ENCODE measurements around the gene TAF15. TPM values are rescaled to one million over a fixed set of nuclear protein-coding genes. Genes with fewer than 3 reads are reported as not detected.

The TAF15 gene
- polyA plus RNA-seq, 1 donor (not counting 4 experiments of a cell fraction or from before 2014, with no cell fraction given) = 101 TPM

GRCh38 chr17:35892091-35893035, 83.1 kb downstream of the TAF15 start:
- no peaks in the 10 kb centered on the region for H3K79me2 ChIP-seq (ENCODE audit: control insufficient read depth, insufficient read depth, low read length)
- no peak overlapping the region for H3K4me3 ChIP-seq (ENCODE audit: control insufficient read depth in 2 of 3, extremely low read depth in 1 of 3, insufficient read depth in 2 of 3, low read depth in 1 of 3, low read length in 3 of 3)
- no peak overlapping the region for H3K27ac ChIP-seq (ENCODE audit: control insufficient read depth, insufficient read depth, low read length)
- no peak for FAIRE-seq
- no peak for DNase-seq (ENCODE audit: low read depth, low spot score)
- H3K9ac ChIP-seq (ENCODE audit: control insufficient read depth, extremely low read depth, insufficient read depth, low read length) = no peak overlapping the region
- no peak for TF ChIP-seq EZH2 (IDR thresholded peaks at IDR 0.05; ENCODE audit: low read length)
- no peaks in the 10 kb centered on the region for H4K20me1 ChIP-seq (ENCODE audit: control insufficient read depth, extremely low read depth, insufficient read depth, low read length)
- no peak overlapping the region for H3K4me2 ChIP-seq (ENCODE audit: control insufficient read depth, extremely low read depth, insufficient read depth, low read depth, low read length)
- dilution Hi-C loops (cut with MboI; ENCODE audit: extremely low pct_ligation_motif_present, low sequenced_read_pairs) = no loop called here
- H3K9me3 ChIP-seq (ENCODE audit: control insufficient read depth, low read depth, low read length) = no peaks in the 10 kb centered on the region
- H3K4me1 ChIP-seq (ENCODE audit: control insufficient read depth, extremely low read depth, insufficient read depth, low read length) = peaks cover 7% of the 10 kb centered on the region
- H2AFZ ChIP-seq (ENCODE audit: control insufficient read depth, low read length) = no peak overlapping the region
- no peaks in the 10 kb centered on the region for H3K9me1 ChIP-seq (ENCODE audit: control insufficient read depth, extremely low read depth, insufficient read depth, low read length)
- no peaks in the 10 kb centered on the region for H3K36me3 ChIP-seq (ENCODE audit: control insufficient read depth in 2 of 2, extremely low read depth in 1 of 2, insufficient read depth in 2 of 2, low read length in 2 of 2)
- no peaks in the 10 kb centered on the region for H3K27me3 ChIP-seq (ENCODE audit: control insufficient read depth, extremely low read depth, insufficient read depth, low read length)

- H3K36me3 ChIP-seq (ENCODE audit: control insufficient read depth in 2 of 2, extremely low read depth in 1 of 2, insufficient read depth in 2 of 2, low read length in 2 of 2) = no peaks in the 10 kb centered on the region
- no peaks in the 10 kb centered on the region for H3K9me3 ChIP-seq (ENCODE audit: control insufficient read depth, low read depth, low read length)
- DNase-seq (ENCODE audit: low read depth, low spot score) (no peak), FAIRE-seq (no peak)
- dilution Hi-C loops (cut with MboI; ENCODE audit: extremely low pct_ligation_motif_present, low sequenced_read_pairs) = no loop called here
- H3K27me3 ChIP-seq (ENCODE audit: control insufficient read depth, extremely low read depth, insufficient read depth, low read length) = no peaks in the 10 kb centered on the region
- H3K4me2 ChIP-seq (ENCODE audit: control insufficient read depth, extremely low read depth, insufficient read depth, low read depth, low read length) = no peak overlapping the region
- no peak overlapping the region for H3K9ac ChIP-seq (ENCODE audit: control insufficient read depth, extremely low read depth, insufficient read depth, low read length)
- H3K4me1 ChIP-seq (ENCODE audit: control insufficient read depth, extremely low read depth, insufficient read depth, low read length) = peaks cover 16% of the 10 kb centered on the region
- no peak overlapping the region for H2AFZ ChIP-seq (ENCODE audit: control insufficient read depth, low read length)
- no peaks in the 10 kb centered on the region for H4K20me1 ChIP-seq (ENCODE audit: control insufficient read depth, extremely low read depth, insufficient read depth, low read length)
- H3K9me1 ChIP-seq (ENCODE audit: control insufficient read depth, extremely low read depth, insufficient read depth, low read length) = no peaks in the 10 kb centered on the region
- H3K79me2 ChIP-seq (ENCODE audit: control insufficient read depth, insufficient read depth, low read length) = no peaks in the 10 kb centered on the region
- no peak overlapping the region for H3K27ac ChIP-seq (ENCODE audit: control insufficient read depth, insufficient read depth, low read length)
- TF ChIP-seq CTCF (optimal IDR thresholded peaks at IDR 0.05 in 1 of 3, IDR thresholded peaks at IDR 0.05 in 1 of 3, conservative IDR thresholded peaks at IDR 0.05 in 1 of 3; ENCODE audit: extremely low read depth in 1 of 3, insufficient read depth in 2 of 3, low read length in 3 of 3) = no peak
- TF ChIP-seq EZH2 (IDR thresholded peaks at IDR 0.05; ENCODE audit: low read length) = no peak
- no peak overlapping the region for H3K4me3 ChIP-seq (ENCODE audit: control insufficient read depth in 2 of 3, extremely low read depth in 1 of 3, insufficient read depth in 2 of 3, low read depth in 1 of 3, low read length in 3 of 3)
Measured at GRCh38 chr17:35893751-35894150, 84.5 kb downstream of the TAF15 start.

Data from keratinocyte (primary cell).